Keratinocyte (primary cell): ENCODE data around the gene CMC1. TPM values are rescaled to one million over a fixed set of nuclear protein-coding genes. Genes with fewer than 3 reads are reported as not detected.

Source experiments
- DNase-seq: peaks from one replicate; pipeline ENCODE4 v3.0.0-alpha.2; 2011; ENCODE audit warnings: low read depth, missing footprints, low spot score
- FAIRE-seq: peaks from 2 replicates; lab custom pipeline; 2011; peaks lifted over from hg19 to GRCh38; lab: Jason Lieb, UNC
- H2AFZ ChIP-seq: 2 replicates; pipeline ENCODE4 v1.6.0; 2012; ENCODE audit warnings: low read length, control low read depth, inconsistent platforms; ENCODE audit not compliant: control insufficient read depth
- H3K27ac ChIP-seq: 2 replicates; pipeline ENCODE4 v1.5.1; 2011; ENCODE audit warnings: low read length; ENCODE audit not compliant: control insufficient read depth, insufficient read depth
- H3K27me3 ChIP-seq: 3 replicates; pipeline ENCODE4 v1.6.0; 2011; ENCODE audit warnings: low read length; ENCODE audit not compliant: control insufficient read depth, insufficient read depth; ENCODE audit errors: extremely low read depth
- H3K36me3 ChIP-seq, 2 experiments: 2 replicates in 1 of 2; 3 replicates in 1 of 2; pipeline ENCODE4 v1.5.1; 2011; ENCODE audit warnings: low read length in 2 of 2, mild to moderate bottlenecking in 1 of 2; ENCODE audit not compliant: control insufficient read depth in 2 of 2, insufficient read depth in 2 of 2; ENCODE audit errors: extremely low read depth in 1 of 2
- H3K4me1 ChIP-seq: 3 replicates; pipeline ENCODE4 v1.5.1; 2011; ENCODE audit warnings: low read length; ENCODE audit not compliant: control insufficient read depth, insufficient read depth; ENCODE audit errors: extremely low read depth
- H3K4me2 ChIP-seq: 3 replicates; pipeline ENCODE4 v1.6.0; 2011; ENCODE audit warnings: low read depth, low read length; ENCODE audit not compliant: control insufficient read depth, insufficient read depth; ENCODE audit errors: extremely low read depth
- H3K4me3 ChIP-seq, 3 experiments: fragments of 200-600 bp in 1 of 3; sonication (generic) in 1 of 3; 2 replicates in 2 of 3; 3 replicates in 1 of 3; pipeline ENCODE4 v1.5.1; 2011 to 2016; ENCODE audit warnings: low read length in 3 of 3, mild to moderate bottlenecking in 3 of 3, control low read depth in 2 of 3, inconsistent platforms in 1 of 3, low read depth in 1 of 3, mixed read lengths in 1 of 3, mixed run types in 1 of 3, moderate library complexity in 1 of 3; ENCODE audit not compliant: control insufficient read depth in 2 of 3, insufficient read depth in 2 of 3; ENCODE audit errors: extremely low read depth in 1 of 3
- H3K79me2 ChIP-seq: 2 replicates; pipeline ENCODE4 v1.6.0; 2012; ENCODE audit warnings: low read length; ENCODE audit not compliant: control insufficient read depth, insufficient read depth
- H3K9ac ChIP-seq: 3 replicates; pipeline ENCODE4 v1.6.0; 2011; ENCODE audit warnings: low read length; ENCODE audit not compliant: control insufficient read depth, insufficient read depth; ENCODE audit errors: extremely low read depth
- H3K9me1 ChIP-seq: 3 replicates; pipeline ENCODE4 v1.6.0; 2011; ENCODE audit warnings: low read length; ENCODE audit not compliant: control insufficient read depth, insufficient read depth; ENCODE audit errors: extremely low read depth
- H3K9me3 ChIP-seq: 2 replicates; pipeline ENCODE4 v1.5.1; 2012; ENCODE audit warnings: low read depth, low read length; ENCODE audit not compliant: control insufficient read depth
- H4K20me1 ChIP-seq: 3 replicates; pipeline ENCODE4 v1.6.0; 2011; ENCODE audit warnings: low read length; ENCODE audit not compliant: control insufficient read depth, insufficient read depth; ENCODE audit errors: extremely low read depth
- CTCF ChIP-seq, 3 experiments: IDR thresholded peaks in 1 of 3; conservative IDR thresholded peaks in 1 of 3; optimal IDR thresholded peaks in 1 of 3; 2 replicates in 2 of 3; 3 replicates in 1 of 3; pipeline versions ENCODE3 to v1.5.1; 2011; ENCODE audit warnings: low read length in 3 of 3, mild to moderate bottlenecking in 3 of 3, moderate library complexity in 2 of 3, control low read depth in 1 of 3, inconsistent platforms in 1 of 3; ENCODE audit not compliant: insufficient read depth in 2 of 3; ENCODE audit errors: extremely low read depth in 1 of 3
- EZH2 ChIP-seq: IDR thresholded peaks from one replicate; pipeline ENCODE4 v1.6.1; 2012; ENCODE audit warnings: inconsistent platforms, mild to moderate bottlenecking, low read length, moderate library complexity
- dilution Hi-C: fragments of 300-500 bp; cut with MboI; formaldehyde crosslinking; loops from one replicate; pipeline ENCODE4 v1.7.0; 2020; ENCODE audit warnings: low sequenced_read_pairs; ENCODE audit not compliant: extremely low pct_ligation_motif_present
- polyA plus RNA-seq, 5 experiments: library from polyadenylated mRNA; depleted of rRNA in 3 of 5; stranded (reverse) in 3 of 5; stranded (forward) in 1 of 5; unstranded in 1 of 5; fragments of >200 nt; gene quantifications; 1 replicate in 1 of 5; 2 replicates in 3 of 5; 3 replicates in 1 of 5; pipeline versions ENCODE4 v1.2.1 to v1.2.3, GENCODE V29; 2011 to 2012; ENCODE audit warnings: missing spikeins in 2 of 5, low read depth in 1 of 5, low replicate concordance in 1 of 5

Gene CMC1
- polyA plus RNA-seq, 1 donor (not counting 4 experiments of a cell fraction or from before 2014, with no cell fraction given): 23.9 TPM

GRCh38 chr3:28210968-28211713 lies 30.3 kb upstream of the CMC1 start:
- TF ChIP-seq EZH2 (no peak), CTCF (optimal IDR thresholded peaks at IDR 0.05 in 1 of 3, IDR thresholded peaks at IDR 0.05 in 1 of 3, conservative IDR thresholded peaks at IDR 0.05 in 1 of 3; ENCODE audit: extremely low read depth in 1 of 3, insufficient read depth in 2 of 3, low read length in 3 of 3) (no peak)
- dilution Hi-C loops: no loop called here
- FAIRE-seq: no peak

GRCh38 chr3:28212681-28213080 lies 28.7 kb upstream of the CMC1 start:
- Histone ChIP-seq H3K9me3 (no peaks in the 10 kb centered on the region), H3K4me2 (no peak overlapping the region), H3K27me3 (no peaks in the 10 kb centered on the region), H3K36me3 (no peaks in the 10 kb centered on the region), H4K20me1 (no peaks in the 10 kb centered on the region), H2AFZ (no peak overlapping the region), H3K9ac (no peak overlapping the region), H3K79me2 (no peaks in the 10 kb centered on the region), H3K9me1 (no peaks in the 10 kb centered on the region), H3K4me1 (no peaks in the 10 kb centered on the region), H3K4me3 (no peak overlapping the region), H3K27ac (no peak overlapping the region)
- TF ChIP-seq EZH2 (no peak), CTCF (optimal IDR thresholded peaks at IDR 0.05 in 1 of 3, IDR thresholded peaks at IDR 0.05 in 1 of 3, conservative IDR thresholded peaks at IDR 0.05 in 1 of 3; ENCODE audit: extremely low read depth in 1 of 3, insufficient read depth in 2 of 3, low read length in 3 of 3) (no peak)
- DNase-seq (no peak), FAIRE-seq (no peak)
- dilution Hi-C loops: no loop called here

More at GRCh38 chr3:28210968-28211713, 30.3 kb upstream of the CMC1 start:
- H3K9me1 ChIP-seq: no peaks in the 10 kb centered on the region
- no peaks in the 10 kb centered on the region for H4K20me1 ChIP-seq
- no peaks in the 10 kb centered on the region for H3K27me3 ChIP-seq
- H3K4me1 ChIP-seq: no peaks in the 10 kb centered on the region
- H3K27ac ChIP-seq: no peak overlapping the region
- DNase-seq: no peak
- no peak overlapping the region for H2AFZ ChIP-seq
- H3K4me2 ChIP-seq: no peak overlapping the region
- no peak overlapping the region for H3K4me3 ChIP-seq
- H3K9me3 ChIP-seq: no peaks in the 10 kb centered on the region
- no peaks in the 10 kb centered on the region for H3K36me3 ChIP-seq
- H3K9ac ChIP-seq: no peak overlapping the region
- H3K79me2 ChIP-seq: no peaks in the 10 kb centered on the region
